Stimulated activated CD8-positive, alpha-beta memory T cell treated with anti-CD3 and anti-CD28 coated beads, Interleukin-15, amount 100 ng/mL, for 24 hours (primary cell): ENCODE measurements around the gene PROM2.

Experiments used
- DNase-seq: peaks from one replicate; pipeline ENCODE4 v3.0.0-alpha.2; 2020; ENCODE audit warnings: low read depth

The PROM2 gene

DNA sequence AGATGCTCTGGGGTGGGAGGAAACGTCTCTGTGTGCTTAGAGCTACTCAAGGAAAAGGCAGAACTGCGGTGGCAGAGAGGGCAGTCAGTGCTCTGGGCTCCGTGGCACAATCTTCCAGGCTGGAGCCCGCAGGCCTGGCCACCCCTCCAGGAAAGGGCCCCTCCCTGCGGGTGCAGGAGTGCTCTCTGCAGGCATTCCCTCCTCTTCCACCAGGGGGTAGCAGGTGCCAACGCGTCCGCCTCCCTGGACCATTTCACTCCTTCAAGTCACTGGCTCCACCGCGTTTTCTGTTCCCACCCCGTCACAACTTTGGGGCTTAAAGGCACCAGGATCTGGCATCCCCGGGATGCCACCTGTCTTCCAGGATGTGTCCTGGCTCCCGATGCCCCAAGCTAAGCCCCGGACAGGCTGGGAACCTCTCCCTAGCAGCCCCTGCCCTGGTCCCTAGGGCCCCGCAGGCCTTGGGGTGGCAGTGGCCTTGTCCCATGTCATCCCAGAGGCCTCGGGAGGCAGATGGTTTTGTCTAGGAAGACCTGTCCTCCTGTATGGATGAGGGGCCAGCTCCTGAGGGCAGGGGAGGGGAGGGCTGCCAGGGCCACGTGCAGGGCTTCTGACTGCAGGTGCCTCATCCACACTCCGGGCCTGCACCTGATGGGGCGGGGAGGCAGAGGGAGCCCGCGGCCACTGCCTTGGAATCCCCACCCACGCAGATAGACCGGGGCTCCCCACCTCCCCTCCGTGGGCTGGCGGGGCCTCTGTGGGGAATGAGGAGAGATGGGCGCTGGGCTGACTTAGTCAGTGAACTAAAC lies 49.3 kb downstream of the PROM2 start:
- DNase-seq = no peak

DNA sequence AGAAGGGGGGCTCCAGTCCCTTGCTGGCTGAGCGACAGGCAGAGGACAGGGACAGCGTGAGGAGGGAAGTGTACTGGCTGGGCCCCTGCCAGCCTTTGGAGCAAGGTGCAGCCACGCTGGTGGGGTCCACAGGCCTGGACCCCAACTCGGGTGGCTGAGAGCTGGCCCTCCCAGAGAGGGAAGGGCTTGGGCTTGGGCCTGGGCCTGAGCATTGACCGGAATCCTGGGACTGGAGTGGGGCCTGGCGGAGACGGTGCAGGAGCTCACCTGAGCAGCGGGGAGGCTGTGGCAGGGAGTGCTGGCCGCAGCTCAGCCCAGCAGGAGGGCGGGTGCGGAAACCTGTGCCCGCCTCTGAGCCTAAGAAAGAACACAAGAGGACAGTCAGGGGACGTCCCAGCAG lies 50.8 kb downstream of the PROM2 start:
- no peak for DNase-seq

DNA sequence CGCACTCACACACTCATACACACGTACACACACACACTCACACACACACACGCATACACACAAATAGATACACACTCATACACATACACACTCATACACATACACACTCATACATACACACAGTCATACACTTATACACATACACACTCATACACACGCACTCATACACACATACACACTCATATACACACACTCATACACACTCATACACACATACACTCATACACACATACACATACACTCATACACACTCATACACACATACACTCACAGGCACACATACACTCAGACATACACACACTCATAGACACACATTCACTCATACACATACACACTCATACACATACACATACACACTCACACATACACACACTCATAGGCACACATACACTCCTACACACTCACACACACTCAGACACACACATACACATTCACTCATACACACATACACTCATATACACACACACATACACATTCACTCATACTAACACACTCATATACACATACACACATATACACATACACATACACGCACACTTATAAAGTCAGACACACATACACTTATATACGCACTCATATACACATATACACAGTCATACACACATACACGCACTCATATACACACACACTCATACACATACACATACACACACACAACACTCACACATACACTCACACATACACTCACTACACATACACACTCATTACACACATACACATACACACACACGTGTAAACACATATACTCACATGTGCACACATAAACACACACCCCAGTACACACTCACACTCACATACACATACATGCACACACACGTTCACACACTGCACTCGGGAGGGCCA lies 51.6 kb downstream of the PROM2 start:
- DNase-seq = no peak

DNA sequence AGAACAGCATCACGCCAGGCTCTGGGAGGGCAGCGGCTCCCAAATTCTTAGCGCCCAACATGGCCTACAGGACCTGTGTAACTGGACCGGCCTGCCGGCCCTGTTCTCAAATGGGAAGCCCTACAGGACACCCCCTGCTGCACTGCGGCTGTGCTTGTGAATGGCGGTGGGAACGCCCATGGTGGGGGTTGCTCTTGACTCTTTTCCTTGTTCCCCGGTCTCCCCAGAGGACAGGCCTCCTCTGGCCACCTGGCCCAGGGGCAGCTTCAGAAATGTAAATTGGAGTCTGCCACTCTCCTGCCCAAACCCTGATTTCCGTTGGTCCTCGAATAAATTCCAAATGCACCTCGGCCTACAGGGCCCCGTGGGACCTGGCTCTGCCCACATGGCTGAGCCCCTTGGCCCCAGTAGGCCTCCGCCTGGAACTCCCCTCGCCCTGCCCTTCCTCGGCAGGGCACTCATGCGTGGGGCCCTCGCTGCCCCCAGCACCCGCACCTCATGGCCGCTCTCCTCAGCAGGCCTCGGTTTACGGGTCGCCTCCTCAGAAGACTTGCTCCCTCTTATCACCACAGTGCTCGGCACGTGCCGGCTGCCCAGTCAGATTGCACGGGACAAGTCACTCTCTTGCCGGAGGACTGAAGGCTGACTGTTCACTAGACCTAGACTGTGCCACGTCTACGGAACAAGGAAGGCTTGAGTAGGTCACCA lies 52.3 kb downstream of the PROM2 start:
- DNase-seq = no peak

DNA sequence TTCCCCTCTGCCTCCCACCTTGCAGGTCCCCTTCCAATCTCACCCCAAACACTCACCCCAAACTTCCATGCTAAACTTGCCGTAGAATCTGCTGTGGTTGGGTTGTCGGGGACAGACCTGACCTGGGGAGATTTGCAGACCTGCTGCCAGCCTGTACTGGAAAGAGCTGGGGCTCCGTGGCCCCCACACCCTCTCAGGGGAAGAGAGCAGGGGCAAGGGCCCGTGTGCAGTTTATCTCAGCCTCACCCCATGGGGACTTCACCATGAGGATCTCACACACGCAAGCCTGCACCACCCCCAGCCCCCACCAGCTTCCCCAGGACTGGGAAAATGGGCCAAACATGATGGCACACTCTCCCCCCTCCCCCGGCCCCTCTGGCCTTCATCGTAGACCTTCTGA lies 53.6 kb downstream of the PROM2 start:
- DNase-seq = no peak

DNA sequence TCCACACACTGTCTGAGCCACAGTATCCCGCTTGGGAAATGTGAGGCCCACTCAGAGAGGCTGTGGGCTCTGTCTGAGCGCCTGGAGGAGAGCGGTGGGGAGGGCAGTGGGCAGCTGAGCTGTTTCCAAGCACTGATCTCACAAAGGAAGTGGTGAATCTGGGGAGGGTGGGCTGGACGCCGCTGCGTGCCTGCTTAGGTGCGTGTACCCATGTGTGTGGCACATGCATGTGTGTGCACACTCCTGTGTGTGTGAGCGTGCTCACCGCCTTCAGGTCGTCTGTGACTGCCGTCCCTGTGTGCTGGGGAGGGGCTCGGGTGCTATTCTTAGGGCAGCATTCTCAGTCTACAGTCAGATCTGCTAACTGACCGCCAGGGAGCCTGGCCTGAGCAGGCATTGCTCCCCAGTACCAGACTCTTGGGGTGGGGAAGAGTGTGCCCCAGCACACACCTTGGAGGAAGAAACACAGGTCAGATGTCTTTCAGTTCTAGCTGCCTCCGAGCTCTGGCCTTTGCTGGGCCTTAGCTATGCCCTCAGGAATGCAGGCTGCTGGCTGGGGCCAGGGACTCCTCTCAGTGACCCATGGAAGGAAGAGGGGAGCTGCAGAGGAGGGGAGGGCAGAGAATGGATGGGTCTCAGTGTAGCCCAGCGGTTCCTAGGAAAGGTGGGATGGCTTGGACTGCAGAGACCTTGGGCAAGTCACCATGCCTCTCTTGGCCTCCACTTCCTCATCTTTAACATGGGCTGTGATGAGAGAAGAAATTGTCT lies 54.3 kb downstream of the PROM2 start:
- DNase-seq = no peak

DNA sequence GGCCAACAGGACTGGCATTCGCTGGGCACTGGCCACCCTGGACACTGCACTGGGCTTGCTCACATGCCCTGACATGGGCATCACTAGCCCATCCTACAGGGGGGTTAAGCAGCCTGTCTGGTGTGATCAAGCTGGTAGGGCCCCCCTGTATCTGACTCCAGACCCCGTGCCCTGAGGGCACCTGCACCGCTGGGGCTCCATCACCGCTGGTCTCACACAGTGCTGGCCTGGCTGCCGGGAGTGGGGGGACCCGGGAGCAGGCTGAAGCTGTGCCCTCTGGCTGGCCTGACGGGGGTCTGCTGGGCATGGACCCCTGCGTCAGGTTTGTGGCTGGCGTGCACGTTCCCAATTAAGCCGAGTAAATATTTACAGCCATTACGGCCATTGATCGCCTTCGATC lies 55.2 kb downstream of the PROM2 start:
- no peak for DNase-seq

DNA sequence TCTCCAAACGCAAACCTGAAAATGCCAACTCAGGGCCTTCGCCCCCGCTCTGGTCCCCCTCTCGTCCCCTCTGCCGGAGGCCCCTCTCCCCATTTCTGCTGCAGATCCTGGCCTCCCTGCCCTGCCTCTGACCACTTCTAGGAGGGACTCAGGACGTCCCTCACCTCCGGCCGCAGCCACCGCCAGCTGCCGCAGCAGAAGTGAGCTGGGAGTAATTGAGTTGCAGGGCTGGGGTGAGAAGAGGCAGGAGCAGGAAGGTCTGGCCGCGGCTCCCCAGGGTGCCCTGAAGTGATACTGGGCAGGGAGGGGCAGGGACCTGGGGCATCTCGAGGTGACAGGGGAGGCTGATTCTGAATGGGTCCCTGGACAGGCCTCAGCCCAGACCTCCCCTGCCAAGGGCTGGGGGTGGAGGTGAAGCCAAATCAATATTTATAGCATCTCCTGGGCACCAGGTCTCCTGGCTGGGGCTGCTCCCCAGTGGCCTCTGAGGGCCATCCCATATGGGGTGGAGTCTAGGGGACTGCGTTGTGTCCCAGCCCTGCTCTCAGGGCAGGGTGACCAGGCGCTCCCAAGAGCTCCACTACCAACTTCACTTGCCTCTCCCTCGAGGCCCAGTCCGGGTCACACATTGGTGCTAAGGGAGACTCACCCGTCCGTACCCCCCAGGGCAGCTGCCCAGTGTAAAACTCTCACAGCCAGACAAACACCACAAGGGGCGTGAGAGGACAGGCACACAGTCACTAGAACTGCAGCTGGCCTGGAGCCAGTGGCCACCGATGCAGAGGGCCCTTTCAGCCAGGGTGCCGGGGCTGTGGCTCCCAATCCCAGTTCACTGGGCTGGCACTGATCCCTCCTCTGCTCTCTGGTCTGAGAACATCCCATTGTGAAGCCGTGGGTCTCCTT lies 55.9 kb downstream of the PROM2 start:
- no peak for DNase-seq

DNA sequence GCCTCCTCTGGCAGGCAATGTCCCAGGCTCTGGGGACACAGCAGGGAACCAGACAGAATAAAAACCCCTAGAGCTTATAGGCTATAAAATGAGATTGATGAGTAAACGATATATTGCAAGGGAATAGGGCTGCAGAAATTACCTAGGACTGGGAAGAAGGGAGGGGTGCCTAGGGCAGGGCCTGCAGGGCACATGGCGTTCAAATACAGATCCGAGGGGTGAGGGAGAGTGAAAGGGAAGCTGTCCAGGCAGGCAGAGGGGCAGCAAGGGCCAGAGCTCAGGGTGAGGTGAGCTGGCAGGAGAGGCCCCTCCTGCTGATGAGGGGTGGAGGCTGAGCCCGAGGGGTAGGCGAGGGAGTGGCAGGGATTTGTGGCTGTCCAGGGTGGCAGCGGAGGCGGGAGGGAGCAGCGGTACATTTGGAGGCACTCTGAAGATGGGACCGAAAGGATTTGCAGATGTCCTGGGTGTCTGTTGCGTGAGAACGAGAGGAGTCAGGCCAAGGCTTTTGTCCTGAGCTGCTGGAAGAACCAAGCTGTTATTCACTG lies 56.6 kb downstream of the PROM2 start:
- DNase-seq = no peak

DNA sequence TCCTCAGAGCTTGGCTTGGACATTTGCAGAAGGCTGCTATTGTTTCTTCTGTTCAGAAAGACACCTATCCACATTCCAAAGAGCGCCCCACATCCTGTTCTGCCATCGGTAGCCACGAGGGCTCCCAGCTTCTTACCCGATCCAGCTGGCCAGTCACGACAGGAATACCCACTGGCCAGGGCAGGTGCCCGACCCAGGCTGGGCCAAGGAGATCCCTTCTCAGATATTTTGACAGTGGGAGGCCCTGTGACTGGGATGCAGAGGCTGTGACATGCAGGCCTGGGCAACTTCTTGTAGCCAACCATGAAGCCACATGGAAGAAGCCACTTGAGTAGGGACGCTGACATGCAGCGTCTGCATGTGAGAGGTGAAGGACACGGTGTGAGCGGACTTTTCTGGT lies 57.4 kb downstream of the PROM2 start:
- no peak for DNase-seq

DNA sequence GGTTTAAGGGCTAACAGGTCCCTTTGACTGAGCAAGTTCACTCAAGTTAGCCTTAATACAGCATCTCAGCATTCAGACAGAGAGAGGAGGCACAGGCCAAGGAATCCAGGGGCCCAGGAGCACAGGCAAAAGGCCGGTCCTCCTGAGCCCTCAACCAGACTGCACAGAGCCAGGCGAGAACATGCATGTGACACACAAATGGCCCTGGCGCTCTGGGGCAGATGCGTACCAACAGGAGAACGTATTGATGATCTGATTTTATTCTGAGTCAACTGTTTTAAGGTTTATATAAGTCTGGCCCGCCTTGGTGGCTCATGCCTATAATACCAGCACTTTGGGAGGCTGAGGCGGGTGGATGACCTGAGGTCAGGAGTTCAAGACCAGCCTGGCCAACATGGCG lies 57.8 kb downstream of the PROM2 start:
- DNase-seq = no peak

DNA sequence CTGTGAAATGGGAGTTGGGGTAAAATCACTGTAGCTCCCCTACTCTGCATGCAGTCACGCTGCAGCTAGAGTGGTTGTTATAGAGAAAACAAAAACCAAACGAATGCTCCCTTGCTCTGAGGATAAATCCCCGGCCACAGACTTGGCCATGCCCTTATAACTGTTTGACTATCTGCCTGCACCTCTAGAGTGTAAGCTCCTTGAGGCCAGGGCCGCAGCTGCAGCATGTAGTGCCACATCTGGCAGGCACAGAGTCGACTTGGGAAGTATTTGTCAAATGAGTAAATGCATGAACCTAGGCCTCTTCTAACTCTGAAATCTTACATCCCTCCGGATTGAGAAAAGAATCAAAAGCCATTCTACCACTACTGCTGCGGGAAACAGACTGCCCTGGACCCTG lies 58.8 kb downstream of the PROM2 start:
- DNase-seq = no peak

DNA sequence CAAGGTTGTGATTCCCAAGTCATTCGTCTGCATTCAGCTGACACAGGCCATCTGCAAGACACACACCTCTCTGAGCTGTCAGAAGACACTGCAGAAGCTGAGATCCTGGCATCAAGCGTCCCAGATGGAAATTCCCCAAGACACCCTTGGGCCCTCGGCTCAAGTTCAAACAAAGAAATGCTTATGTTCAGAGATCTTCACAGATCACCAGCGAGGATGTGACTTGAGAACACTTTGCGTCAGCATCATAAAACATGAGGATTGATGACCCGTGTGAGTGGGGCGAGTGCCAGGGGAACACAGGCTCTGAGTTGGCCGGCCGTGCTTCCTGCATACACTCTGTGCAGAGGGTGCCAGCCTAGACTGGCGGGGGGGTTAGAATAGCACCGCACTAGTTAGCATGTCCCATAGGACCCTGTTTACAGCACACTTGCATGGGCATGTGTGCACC lies 59.7 kb downstream of the PROM2 start:
- DNase-seq = no peak

DNA sequence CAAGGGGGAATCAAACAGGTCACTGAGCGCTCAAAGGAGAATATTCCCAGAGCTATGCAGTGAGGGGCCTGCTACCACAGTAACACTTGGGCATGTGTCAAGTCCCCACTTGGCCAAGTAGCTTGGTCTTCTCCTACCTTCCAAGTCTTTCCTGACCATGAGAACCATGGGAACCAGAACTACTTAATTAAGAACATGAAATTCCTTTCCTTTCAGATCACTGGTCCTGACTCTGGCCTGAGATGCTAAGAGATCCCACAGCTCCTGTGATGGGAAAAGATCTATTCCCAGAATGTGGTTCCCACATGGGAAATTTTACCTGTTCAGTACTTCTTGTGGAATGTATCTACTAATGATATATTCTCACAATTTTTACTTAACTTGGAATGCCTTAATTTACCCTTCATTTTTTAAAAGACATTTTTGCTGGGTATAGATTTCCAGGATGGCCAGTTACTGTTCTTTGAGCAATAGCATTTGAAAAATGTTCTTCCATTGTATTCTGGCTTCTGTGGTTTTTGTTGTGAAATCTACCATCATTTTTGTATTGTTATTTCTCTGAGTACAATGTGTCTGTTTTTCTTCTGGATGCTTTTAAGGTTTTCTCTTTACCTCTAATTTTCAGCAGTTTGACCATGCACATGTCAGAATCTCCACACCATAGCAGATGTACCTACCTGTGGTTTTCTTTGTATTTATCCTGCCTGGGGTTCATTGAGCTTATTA lies 60.8 kb downstream of the PROM2 start:
- DNase-seq = no peak

DNA sequence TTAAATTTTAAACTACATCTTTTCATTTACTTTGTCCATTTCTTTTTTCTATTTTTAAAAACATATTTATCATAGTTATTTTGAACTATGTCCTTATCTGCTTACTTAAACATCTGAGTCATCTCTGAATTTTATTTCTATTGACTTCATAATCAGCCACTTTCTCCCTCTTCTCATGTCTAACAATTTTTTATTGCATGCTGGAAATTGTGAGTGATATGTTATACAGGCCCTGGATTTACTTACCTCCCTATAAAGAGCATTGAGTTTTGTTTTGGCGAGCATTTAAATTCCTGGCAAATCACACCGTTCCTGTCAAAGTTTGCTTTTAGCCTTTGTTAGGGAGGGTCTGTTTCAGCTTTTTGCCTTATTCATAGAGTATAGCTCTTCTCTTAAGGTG lies 62.2 kb downstream of the PROM2 start:
- no peak for DNase-seq

DNA sequence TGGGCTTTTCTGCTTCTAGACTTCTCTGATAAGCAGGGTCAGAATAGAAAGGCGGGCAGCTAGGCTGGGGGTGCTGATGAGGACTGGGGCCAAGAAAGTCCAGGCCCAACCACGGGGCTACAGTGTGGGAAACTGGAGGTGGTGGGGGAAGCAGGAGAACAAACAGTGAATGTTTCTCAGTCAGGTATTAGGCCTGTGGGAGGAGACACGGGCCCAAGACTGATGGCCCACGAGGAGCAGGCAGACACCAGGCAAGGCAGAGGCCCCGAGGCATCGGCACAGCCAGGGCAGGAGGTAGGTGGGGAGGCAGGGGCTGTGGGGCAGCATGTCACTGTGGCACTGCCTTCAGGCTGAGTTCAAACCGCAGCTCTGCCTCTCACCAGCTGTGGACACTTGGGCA lies 63.6 kb downstream of the PROM2 start:
- no peak for DNase-seq
